Fibroblast of upper back skin (primary cell): ENCODE measurements around the gene ENTPD5.
"Not testable (repeated sequence)": the region's sequence is repeated elsewhere in the genome, so short reads cannot be mapped to it uniquely, and the experiment has no call there.

Source experiments
- DNase-seq: peaks from one replicate; pipeline ENCODE4 v3.0.0-alpha.2; 2013

Gene ENTPD5, protein sequence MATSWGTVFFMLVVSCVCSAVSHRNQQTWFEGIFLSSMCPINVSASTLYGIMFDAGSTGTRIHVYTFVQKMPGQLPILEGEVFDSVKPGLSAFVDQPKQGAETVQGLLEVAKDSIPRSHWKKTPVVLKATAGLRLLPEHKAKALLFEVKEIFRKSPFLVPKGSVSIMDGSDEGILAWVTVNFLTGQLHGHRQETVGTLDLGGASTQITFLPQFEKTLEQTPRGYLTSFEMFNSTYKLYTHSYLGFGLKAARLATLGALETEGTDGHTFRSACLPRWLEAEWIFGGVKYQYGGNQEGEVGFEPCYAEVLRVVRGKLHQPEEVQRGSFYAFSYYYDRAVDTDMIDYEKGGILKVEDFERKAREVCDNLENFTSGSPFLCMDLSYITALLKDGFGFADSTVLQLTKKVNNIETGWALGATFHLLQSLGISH

DNA sequence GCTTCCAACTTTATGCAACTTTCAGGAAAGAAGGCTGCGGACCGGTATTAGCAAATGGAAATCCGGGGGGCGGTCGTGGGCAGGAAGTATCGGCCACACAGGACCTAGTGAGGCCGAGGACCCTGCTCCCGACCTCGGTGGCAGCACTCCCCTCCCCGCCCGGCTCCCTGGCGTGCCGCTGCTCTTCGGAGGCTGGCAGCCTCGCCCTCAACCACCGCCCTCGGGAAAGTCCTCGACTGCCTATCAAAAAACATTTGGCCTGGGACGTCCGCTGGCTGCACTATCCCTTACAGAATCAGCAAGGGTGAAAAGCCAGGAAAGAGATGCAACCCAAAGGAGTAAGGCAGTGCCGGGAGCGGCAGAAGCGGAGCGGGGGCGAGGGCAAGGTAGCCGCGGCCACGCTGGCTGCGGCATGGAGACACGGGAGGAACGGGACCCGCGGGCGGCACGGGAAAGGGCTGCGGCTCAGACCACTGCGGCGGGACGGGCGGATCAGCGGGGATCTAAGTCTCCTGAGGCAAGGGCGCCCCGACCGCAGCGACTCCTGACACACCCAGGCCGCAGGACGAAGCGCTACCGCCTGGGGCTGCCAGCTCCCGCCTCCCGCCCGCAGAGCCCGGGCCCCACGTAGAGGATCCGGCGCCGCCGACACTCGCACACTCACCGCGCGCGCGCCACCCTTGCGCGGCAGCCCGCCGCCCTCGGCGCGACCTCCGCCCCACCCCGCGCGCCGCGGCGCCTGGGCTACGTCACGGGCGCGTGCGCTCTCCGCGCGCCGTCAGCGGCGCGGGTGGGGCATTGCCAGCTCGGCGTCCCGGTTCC, at the start of gene ENTPD5, which contains the start of gene BBOF1:
Gene ENTPD5 (minus strand): TSS at position 703 of the 822 bp plus-strand sequence. CDS start 31,186 bp downstream, outside the sequence.
Gene BBOF1 (plus strand): TSS at position 764 of the 822 bp plus-strand sequence. CDS start 130 bp downstream, outside the sequence.
- DNase-seq = peak; percentile 81

DNA sequence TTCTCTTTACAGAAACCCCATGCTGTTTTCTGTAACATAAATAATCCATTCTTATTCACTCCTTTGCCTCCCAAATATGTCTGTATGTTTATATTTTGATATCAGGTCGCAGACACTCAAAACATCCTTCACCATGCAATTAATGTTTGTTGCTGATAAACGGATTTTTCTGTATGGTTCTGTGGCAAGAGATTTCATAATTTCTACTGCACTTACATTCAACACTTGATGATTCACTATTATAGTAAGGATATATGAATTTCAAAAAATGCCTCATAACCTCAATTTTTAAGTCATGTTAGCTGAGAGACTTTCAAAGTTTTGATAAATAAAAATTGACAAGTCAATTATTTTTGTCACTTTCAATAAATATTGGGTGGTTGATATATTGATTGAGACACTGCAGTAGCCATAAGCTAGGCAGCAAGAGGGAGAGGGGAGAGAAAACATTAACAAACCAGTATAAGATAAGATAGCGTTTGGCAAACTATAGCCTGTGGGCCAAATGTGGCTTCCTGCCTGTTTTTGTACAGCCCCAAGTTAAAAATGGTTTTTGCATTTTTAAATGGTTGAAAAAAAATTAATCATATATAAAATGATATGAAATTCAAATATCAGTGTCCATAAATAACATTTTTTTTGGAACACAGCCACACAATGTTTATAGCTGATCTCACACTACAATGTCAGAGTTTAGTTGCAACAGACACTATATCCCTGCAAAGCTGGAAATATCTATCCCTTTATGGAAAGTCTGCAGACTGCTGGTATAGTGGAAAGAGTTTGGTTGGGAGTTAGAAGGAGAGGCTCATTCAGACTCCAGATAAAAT, 46.9 kb upstream of the ENTPD5 start:
- peak; percentile 18 for DNase-seq

DNA sequence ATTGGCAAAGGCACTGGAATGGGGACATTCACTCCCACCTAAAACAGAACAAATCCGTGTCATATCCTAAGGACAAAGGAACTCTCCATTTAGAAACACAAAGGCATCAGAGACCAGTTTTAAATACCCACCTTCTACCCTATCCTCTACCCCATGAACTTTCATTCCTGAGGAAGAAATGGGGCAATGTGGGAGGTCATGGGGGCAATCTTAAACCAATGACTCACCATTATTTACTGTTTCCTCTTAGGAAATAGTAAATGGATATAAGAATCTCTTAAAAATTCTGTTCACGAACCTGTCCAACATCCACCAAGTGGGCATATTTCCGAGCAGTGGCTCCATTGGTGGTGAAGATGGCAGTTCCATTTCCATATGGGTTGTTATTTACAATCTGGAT, 45.8 kb upstream of the ENTPD5 start:
- no peak for DNase-seq

DNA sequence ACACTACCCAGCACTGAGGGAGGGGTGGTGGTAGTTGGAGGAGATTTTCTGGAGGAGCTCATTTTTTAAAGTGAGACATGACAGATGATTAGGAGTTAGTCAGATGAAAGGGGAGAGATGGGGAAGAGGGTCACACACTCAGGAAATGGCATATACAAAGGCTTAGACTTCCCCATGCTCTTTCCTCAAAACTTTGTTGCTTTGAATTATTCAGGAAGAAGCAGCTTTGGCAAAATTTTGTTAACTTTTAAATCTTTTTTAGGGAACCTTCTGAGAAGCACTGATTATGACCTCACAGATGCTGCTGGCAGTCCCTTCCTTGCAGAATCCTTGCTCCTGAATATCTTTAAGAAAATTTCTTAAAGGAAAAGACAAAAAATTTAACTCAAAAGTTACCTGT, 45.3 kb upstream of the ENTPD5 start:
- no peak for DNase-seq

DNA sequence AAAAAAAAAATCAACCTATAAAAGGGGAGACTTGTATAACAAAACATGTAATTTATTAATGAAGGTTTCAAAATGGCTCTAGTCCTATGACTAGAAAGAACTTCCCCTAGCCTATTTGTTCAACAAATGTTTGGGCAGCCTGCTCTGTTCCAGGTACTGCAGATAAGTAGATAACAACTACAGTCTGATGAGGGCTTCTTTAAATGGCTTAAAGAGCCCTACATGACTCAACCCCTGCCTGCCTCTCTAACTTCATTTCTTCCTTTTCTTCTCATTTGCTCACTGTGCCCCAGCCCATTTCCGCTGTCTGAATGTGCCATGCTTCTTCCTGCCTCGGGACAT, 43.7 kb upstream of the ENTPD5 start:
- no peak for DNase-seq

DNA sequence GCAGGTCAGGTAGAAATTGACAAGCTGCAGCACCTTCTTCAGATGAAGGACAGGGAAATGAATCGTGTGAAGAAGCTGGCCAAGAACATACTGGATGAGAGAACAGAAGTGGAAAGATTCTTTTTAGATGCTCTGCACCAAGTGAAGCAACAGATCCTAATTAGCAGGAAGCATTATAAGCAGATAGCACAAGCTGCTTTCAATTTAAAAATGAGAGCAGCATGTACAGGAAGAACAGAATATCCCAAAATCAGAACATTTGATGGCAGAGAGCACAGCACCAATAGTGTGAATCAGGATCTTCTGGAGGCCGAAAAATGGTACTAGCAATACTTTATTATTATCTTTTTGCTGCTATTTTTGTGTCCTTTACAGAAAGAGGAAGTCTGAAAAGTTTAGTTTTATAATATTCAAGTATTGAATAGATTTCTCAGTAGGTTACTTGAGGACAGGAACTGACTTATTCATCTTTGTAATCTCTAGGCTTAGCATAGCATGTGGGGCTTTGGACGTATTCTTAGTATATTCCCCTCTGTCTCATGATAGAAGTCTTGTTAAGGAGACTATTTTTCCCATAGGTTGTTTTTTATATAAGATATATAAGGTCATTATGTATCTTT, 30.9 kb upstream of the ENTPD5 start:
- DNase-seq = no peak

DNA sequence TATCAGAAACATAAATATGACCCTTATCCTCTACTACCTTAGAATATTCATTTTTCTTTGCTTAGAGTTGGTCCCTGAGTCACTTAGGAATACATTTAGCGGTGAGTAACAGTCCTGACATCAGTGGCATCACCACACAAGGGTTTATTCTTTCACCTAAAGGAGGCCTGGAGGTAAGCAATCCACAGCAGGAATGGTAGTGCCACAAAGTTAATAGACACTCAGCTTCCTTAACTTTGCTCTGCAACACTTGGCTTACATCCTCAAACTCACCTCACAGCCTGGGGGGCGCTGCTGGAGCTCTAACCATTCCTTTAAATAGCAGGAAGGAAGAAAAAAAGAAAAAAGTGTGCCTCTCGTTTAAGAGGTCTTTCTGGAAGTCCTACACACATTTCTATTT, 29.2 kb upstream of the ENTPD5 start:
- DNase-seq = no peak

DNA sequence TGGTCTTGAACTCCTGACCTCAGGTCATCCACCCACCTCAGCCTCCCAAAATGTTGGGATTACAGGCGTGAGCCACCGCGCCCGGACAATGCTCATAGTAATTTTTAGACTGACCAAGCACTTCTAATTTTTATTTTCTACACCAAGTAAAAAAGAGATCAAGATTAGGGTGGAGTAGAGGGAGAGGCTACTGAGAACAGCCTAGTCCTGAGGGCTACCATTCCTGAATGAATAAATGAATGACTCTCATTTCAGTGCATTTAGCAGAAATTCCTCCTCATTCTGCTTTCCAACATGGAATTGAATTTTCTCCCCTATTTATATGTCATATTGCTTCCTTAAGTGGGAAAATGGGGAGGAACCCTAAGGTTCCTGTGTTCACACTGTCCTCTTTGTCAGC, 26.4 kb upstream of the ENTPD5 start:
- DNase-seq = no peak

DNA sequence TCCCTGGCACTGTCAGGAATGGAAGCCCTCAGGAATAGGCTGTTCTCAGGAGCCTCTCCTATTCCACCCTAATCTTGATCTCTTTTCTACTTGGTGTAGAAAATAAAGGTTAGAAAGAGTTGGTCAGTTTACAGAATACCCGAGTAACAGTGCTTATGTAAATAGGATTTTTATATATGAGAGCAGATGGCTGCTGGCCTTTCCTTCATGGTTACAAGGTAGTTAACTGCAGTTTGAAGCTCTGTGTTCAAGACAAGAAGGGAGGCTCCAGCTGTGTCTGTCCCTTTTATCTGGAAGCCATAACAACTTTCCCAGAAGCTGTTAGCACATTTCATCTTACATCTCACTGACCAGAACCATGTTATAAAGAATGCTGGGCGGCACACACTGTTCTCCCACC, 23.2 kb upstream of the ENTPD5 start:
- no peak for DNase-seq

DNA sequence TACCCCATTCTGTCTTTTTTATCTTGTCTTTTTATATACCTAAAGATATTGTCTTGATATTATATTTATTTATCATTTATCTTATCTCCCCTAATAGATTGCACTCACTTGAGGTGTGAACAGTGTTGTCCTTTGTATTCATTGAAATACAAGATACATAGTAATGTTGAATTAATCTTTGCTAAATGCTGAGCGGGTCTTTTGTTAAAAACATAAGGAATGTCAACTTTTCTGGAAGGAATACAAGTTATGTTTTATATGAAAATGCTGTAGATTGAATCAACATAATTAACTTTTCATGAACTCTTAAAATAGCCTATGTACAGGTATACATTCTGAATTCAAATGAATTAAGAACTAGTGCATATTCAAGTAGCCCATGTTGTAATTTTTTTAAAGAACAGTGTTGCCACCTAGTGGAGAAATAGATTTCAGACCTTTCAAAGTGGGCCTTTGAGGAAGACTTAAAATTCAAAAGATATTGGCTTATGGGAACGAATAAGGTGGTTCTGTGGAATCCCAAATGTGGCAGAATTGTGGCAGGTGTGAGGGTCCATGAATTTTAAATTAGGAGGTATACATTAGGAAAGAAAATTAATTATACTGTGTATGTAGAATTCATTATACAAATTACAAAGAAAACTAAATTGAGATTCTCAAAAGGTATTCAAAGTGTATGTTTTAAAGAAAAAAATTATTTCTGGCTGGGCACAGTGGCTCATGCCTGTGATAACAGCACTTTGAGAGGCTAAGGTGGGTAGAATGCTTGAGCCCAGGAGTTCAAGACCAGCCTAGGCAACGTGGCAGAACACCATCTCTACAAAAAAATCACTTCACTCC, 19.2 kb upstream of the ENTPD5 start:
- DNase-seq = peak; percentile 61

DNA sequence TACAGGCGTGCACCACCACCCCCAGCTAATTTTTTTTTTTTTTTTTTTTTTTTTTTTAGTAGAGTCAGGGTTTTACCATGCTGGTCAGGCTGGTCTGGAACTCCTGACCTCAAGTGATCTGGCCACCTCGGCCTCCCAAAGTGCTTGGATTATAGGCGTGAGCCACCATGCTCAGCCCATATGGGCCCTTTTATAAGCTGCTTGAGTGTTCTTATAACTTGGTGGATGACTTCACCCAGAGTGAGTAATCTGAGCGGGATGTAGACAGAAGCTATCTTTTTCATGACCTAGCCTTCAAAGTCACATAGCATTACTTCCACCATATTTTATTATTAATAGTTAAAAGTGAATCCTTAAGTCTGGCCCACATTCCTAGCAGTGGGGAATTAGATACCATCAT, 16.5 kb upstream of the ENTPD5 start:
- DNase-seq = peak; percentile 32

DNA sequence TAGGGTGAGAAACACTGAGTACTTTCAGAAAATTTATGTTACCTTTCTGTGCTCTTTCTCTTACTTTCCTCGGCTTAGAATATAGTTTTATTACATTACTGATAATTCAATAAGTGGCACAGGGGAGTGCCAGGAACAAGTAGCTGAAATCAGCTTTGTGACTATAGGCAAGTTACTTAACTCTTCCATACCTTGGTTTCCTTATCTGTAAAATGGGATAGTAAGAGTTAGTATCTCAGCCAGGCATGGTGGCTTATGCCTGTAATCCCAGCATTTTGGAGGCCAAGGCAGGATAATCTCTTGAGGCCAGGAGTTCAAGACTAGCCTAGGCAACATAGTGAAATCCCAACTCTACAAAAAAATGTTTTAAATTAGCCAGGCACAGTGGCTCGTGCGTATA, 15.5 kb upstream of the ENTPD5 start:
- DNase-seq = no peak

DNA sequence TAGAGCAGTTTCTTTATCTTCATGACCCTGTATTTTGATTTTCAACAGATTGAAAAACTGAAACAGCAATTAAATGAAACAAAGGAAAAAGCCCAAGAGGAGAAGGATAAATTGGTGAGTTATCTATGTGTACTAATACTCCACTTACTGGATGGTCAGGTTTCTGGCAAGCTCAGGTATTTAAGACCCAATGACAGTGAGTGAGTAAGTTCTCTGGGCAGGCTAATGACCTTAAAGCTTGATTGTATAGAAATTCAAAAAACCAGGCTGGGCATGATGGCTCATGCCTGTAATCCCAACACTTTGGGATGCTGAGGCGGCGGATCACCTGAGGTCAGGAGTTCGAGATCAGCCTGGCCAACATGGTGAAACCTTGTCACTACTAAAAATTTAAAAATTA, 10.0 kb upstream of the ENTPD5 start:
- no peak for DNase-seq

DNA sequence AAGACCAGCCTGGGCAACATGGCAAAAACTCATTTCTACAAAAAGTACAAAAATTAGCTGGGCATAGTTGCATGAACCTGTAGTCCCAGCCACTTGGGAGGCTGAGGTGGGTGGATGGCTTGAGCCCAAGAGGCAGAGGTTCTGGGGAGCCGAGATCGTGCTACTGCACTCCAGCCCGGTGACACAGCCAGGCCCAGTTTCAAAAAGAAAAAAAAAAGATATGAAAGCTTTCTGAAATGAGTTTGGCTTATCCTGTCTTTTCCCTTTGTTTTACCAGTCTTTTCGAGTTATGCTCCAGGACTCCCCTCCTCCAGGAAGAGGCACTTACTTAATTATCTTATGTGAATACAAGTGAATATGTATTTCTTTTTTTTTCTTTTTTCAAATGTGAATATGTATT, 3.3 kb upstream of the ENTPD5 start:
- no peak for DNase-seq

DNA sequence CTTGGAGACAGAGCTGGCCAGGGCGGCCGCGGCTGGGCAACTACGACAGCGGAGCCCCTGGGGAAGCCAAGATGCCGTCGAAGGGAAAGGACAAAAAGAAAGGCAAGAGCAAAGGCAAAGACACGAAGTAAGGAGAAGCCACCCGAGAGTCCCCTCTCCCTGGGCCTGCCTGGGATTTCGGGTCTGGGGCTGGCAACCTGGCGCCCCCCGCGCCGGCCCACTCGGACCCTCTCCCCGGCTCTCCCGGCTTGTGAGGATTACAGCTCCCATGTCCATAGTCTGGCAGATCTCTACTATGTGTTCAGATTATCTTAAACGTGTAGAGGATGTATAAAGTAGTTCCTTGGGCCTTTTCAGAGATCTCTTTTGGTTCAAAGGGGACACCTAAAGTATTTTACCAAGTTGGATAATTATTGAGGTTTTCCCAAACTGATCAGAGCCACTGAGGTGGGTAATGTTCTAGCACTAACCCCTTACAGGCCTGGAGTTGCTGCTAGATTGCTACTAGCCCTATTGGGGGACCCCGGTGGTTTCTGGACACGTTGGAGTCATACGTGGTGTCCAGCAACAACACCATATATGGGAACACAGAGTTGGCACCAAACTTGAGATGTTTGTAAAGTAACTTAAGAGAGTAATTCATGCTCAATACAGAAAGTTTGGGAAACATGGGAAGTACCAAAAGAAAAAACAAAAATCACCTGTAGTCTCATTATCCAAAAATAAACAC, 485 bp upstream of the ENTPD5 start:
- peak; percentile 40 for DNase-seq

DNA sequence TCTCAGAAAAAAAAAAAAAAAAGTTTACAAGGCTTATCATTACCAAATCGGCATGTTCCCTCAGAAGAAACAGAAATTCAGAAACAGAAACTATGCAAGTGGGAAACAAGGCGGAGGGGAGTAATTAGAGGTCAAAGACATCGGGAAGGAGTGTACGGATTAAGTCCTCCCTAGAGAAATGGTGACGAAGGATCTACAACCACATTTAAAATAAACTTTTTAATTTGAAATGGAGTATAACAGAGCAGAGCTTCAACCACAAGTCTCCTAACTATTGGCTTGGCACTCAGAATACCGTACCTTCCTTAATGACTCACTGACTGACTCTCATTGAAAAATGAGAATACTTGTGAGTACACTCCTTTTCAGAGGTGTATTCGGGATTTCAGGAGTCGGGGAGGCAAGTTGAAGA, 908 bp downstream of the ENTPD5 start:
- peak; percentile 68 for DNase-seq

DNA sequence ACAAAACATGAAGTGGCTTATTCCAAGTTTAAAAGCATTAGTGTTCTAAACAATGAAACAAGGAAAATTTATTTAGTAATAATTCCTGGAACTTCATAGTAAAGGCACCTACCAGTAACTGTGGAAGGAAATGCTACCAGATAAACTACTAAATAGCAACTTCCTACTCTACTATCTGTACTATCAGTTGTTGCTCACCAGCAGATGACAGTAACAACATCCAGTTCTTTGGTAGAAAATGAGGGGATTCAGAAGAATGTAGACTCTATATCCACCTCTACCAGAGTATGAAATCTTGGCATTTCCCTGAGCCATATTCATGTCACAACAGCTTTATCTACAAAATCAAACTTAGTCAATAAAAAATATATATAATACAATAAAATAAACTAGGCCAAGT, 3.1 kb downstream of the ENTPD5 start:
- no peak for DNase-seq

DNA sequence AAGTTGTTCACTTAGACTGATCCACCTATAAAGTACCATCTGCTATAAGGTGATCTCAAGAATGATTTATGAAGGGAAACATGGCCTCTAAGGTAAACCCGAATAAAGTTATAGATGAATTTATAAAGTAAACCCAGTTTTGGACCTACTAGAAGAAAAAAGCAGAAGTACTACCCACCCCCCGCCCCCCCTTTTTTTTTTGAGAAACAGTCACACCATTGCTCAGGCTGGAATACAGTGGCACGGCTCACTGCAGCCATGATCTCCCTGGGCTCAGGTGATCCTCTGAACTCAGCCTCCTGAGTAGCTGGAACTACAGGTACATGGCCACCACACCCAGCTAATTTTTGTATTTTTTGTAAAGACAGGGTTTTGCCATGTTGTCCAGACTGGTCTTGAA, 3.9 kb downstream of the ENTPD5 start:
- no peak for DNase-seq

DNA sequence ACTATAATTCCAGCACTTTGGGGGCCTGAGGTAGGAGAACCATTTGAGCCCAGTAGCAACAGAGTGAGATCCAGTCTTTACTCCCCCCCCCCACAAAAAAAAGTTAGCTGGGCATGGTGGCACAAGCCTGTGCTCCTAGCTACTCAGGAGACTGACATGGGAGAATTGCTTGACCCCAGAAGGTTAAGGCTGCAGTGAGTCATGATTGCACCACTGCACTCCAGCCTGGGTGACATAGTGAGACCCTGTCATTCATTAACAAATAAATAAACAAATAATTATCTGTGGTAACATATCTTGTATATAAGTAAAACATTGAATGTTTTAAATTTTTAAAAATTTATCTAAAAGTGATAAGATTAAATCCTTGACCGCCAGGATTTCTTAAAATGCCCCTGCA, 4.8 kb downstream of the ENTPD5 start:
- DNase-seq = no peak

DNA sequence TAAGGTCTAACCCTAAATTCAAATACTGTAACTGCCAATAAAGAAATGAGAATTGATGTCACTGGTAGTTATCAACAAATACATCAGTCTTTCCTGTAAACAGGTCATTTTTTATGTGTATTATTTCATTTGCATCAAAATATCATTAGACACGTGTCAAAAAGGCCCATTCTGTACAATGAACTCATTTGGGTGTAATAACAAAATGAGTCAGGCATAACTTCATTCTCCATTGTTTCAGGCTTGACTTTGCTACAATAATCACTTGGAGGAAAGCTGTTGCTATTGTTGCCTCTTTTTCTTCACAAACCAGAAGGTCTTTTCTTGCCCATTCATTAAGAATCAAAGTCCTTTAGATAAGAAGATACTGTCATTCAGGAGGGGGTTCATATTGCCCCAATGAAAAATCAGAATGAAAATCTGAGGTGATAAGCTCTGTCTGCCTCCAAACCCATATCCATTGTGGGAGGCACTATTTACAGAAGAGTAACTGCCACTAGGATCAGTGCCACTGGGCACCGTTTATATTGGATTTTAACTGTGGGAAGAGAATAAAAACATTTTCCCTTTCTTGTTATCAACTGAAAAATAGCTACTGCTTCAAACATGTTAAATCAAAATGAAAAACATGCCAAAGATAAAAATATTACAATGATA, 10.1 kb downstream of the ENTPD5 start:
- DNase-seq = no peak

DNA sequence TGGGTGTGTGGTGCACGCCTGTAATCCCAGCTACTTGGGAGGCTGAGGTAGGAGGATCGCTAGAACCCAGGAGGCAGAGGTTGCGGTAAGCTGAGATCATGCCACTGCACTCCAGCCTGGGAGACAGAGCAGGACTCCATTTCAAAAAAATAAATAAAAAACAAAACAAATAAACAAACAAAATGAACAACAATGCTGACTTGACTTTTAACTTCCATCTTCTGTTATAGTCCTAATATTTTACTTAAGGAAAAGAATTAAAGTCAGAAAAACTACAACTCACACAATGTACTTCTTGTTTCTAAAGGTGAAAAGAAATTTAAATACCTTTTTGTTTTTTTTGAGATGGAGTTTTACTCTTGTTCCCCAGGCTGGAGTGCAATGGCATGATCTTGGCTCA, 13.4 kb downstream of the ENTPD5 start:
- not testable (repeated sequence) for DNase-seq
